ENCODE measurements around the gene CABLES2. TPM values are rescaled to one million over a fixed set of nuclear protein-coding genes. Genes with fewer than 3 reads are reported as not detected.

The CABLES2 gene
- total and polyA plus RNA-seq, 9 of the 15 experiments (the other 6 are each of a cell fraction or from before 2014, with no cell fraction given) = 0.46 to 4.2 (median 1.6) TPM

DNA sequence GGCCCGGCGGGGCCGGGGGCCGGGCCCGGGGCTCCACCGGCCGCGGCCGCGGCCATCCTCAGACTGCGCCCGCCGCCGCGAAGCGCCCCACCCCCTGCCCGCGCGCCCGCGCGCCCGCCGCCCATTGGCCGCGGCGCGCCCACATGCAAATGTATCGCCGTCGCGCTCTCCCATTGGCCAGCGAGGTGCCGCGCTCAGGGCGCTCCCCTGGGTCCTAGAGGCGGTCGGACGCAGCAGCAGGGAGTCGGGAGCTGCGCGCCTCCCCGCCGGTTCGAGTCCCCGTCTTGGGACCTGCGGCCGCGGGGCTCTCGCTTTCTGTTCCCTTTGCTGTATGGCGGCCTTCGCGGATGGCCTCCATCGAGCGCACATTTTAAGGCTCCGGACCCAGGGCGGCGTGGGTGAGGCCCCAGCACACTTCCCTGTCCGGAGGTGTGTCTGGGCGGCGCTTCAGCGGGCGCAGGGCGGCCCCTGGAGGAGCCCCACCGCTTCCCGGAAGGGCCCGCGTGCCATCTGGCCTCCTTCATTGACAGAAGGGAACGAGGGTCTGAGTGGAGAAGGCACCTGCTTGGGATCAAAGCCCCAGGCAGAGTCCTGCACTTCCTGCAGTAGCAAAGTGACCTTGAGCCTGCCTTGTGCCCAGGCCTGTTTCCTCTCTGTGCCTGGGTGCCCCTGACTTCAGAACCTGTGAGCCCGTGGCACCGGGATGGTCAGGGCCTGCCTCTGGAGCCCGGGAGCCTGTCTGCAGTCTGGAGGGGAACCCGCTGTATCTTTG, at the start of gene CABLES2 (continued):
- TF ChIP-seq, protein P1, sequence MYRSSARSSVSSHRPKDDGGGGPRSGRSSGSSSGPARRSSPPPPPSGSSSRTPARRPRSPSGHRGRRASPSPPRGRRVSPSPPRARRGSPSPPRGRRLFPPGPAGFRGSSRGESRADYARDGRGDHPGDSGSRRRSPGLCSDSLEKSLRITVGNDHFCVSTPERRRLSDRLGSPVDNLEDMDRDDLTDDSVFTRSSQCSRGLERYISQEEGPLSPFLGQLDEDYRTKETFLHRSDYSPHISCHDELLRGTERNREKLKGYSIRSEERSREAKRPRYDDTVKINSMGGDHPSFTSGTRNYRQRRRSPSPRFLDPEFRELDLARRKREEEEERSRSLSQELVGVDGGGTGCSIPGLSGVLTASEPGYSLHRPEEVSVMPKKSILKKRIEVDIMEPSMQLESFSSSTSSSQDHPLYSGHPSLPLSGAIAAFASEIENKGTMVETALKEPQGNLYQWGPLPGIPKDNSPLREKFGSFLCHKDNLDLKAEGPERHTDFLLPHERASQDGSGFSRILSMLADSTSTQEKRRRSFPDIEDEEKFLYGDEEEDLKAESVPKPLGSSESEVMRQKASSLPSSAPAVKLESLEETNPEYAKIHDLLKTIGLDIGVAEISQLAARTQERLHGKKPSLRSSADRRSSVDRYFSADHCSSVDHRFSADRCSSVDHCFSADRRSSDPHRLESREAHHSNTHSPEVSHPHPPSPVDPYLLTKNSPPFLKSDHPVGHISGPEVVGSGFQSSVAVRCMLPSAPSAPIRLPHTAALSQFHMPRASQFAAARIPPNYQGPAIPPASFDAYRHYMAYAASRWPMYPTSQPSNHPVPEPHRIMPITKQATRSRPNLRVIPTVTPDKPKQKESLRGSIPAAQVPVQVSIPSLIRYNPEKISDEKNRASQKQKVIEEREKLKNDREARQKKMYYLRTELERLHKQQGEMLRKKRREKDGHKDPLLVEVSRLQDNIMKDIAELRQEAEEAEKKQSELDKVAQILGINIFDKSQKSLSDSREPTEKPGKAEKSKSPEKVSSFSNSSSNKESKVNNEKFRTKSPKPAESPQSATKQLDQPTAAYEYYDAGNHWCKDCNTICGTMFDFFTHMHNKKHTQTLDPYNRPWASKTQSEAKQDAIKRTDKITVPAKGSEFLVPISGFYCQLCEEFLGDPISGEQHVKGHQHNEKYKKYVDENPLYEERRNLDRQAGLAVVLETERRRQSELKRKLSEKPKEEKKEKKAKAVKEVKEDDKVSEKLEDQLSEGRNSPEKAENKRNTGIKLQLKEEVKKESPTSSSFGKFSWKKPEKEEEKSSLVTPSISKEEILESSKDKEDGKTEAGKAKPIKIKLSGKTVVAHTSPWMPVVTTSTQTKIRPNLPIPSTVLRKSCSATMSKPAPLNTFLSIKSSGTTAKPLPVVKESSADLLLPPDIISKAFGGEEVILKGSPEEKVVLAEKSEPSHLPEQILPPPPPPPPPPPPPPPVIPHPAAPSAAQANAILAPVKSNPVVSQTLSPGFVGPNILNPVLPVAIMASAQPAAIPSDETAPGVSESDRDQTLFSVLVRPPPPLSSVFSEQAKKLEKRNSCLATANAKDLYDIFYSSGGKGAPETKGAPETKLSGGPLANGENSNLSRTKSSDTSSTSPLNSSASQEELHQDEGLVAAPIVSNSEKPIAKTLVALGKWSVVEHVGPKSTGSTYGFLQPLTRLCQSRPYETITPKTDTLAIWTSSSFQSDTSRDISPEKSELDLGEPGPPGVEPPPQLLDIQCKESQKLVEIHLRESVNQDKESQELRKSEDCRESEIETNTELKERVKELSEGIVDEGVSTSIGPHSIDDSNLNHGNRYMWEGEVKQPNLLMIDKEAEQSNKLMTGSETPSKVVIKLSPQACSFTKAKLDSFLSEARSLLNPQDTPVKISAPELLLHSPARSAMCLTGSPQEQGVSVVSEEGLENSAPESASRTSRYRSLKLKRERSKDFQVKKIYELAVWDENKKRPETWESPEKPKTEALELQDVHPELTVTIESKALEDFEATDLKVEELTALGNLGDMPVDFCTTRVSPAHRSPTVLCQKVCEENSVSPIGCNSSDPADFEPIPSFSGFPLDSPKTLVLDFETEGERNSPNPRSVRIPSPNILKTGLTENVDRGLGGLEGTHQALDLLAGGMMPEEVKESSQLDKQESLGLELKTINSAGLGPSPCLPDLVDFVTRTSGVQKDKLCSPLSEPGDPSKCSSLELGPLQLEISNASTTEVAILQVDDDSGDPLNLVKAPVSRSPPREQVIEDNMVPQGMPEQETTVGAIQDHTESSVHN (IDR thresholded peaks at IDR 0.05; ENCODE audit: borderline replicate concordance in 1 of 2, low read depth in 1 of 2) = no peak
- TF ChIP-seq, protein P2, sequence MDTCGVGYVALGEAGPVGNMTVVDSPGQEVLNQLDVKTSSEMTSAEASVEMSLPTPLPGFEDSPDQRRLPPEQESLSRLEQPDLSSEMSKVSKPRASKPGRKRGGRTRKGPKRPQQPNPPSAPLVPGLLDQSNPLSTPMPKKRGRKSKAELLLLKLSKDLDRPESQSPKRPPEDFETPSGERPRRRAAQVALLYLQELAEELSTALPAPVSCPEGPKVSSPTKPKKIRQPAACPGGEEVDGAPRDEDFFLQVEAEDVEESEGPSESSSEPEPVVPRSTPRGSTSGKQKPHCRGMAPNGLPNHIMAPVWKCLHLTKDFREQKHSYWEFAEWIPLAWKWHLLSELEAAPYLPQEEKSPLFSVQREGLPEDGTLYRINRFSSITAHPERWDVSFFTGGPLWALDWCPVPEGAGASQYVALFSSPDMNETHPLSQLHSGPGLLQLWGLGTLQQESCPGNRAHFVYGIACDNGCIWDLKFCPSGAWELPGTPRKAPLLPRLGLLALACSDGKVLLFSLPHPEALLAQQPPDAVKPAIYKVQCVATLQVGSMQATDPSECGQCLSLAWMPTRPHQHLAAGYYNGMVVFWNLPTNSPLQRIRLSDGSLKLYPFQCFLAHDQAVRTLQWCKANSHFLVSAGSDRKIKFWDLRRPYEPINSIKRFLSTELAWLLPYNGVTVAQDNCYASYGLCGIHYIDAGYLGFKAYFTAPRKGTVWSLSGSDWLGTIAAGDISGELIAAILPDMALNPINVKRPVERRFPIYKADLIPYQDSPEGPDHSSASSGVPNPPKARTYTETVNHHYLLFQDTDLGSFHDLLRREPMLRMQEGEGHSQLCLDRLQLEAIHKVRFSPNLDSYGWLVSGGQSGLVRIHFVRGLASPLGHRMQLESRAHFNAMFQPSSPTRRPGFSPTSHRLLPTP (IDR thresholded peaks at IDR 0.05; ENCODE audit: borderline replicate concordance, extremely low read depth, insufficient read length) = peak; percentile 95
- TF ChIP-seq ELF4 (CRISPR knock-in tag; IDR thresholded peaks at IDR 0.05) (0 out of 2 replicates have a peak, but pooled peaks have one; percentile 38), MEIS2 (IDR thresholded peaks at IDR 0.05; ENCODE audit: partially characterized antibody) (no peak), PCBP1 (IDR thresholded peaks at IDR 0.05; ENCODE audit: low read depth, low read length, poor library complexity, severe bottlenecking) (peak; percentile 79), RB1 (IDR thresholded peaks at IDR 0.05; ENCODE audit: low read depth) (peak; percentile 97)
- TF ChIP-seq, protein P3, sequence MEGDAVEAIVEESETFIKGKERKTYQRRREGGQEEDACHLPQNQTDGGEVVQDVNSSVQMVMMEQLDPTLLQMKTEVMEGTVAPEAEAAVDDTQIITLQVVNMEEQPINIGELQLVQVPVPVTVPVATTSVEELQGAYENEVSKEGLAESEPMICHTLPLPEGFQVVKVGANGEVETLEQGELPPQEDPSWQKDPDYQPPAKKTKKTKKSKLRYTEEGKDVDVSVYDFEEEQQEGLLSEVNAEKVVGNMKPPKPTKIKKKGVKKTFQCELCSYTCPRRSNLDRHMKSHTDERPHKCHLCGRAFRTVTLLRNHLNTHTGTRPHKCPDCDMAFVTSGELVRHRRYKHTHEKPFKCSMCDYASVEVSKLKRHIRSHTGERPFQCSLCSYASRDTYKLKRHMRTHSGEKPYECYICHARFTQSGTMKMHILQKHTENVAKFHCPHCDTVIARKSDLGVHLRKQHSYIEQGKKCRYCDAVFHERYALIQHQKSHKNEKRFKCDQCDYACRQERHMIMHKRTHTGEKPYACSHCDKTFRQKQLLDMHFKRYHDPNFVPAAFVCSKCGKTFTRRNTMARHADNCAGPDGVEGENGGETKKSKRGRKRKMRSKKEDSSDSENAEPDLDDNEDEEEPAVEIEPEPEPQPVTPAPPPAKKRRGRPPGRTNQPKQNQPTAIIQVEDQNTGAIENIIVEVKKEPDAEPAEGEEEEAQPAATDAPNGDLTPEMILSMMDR (IDR thresholded peaks at IDR 0.05 in 2 of 3, conservative IDR thresholded peaks at IDR 0.05 in 1 of 3; ENCODE audit: insufficient read depth in 2 of 3, low read depth in 1 of 3, low read length in 3 of 3) = peak in 2 of 3 experiments; percentile 14 to 36; a peak in 2 of 6 replicates
- TF ChIP-seq, protein P4, sequence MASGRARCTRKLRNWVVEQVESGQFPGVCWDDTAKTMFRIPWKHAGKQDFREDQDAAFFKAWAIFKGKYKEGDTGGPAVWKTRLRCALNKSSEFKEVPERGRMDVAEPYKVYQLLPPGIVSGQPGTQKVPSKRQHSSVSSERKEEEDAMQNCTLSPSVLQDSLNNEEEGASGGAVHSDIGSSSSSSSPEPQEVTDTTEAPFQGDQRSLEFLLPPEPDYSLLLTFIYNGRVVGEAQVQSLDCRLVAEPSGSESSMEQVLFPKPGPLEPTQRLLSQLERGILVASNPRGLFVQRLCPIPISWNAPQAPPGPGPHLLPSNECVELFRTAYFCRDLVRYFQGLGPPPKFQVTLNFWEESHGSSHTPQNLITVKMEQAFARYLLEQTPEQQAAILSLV (tag; IDR thresholded peaks at IDR 0.05) = no peak

Measured in K562 (cell line).